Bronchial epithelial cell (primary cell): Measurements from ENCODE around the gene RBMS1. TPM values are rescaled to one million over a fixed set of nuclear protein-coding genes. Genes with fewer than 3 reads are reported as not detected.

Experiments
- DNase-seq: peaks from one replicate; pipeline ENCODE4 v3.0.0-alpha.2; 2010; ENCODE audit warnings: low read depth
- FAIRE-seq: peaks from 2 replicates; lab custom pipeline; 2011; peaks lifted over from hg19 to GRCh38; lab: Jason Lieb, UNC
- H3K27me3 ChIP-seq: 2 replicates; pipeline ENCODE4 v1.5.1; 2011; ENCODE audit warnings: low read length; ENCODE audit not compliant: control insufficient read depth, insufficient read depth
- H3K36me3 ChIP-seq: 2 replicates; pipeline ENCODE4 v1.5.1; 2011; ENCODE audit warnings: low read length; ENCODE audit not compliant: control insufficient read depth, insufficient read depth
- H3K4me3 ChIP-seq: 2 replicates; pipeline ENCODE4 v1.5.1; 2011; ENCODE audit warnings: mild to moderate bottlenecking, low read depth, low read length, control low read depth
- total RNA-seq: library from RNA; depleted of rRNA; stranded (reverse); fragments of >200 nt; gene quantifications from 2 replicates; pipeline ENCODE4 v1.2.1, GENCODE V29; 2014
- TF ChIP-seq, protein P1 (sequence below): IDR thresholded peaks from 2 replicates; pipeline ENCODE4 v1.5.1; 2011; ENCODE audit warnings: mild to moderate bottlenecking, moderate library complexity, low read length, control low read depth, inconsistent platforms; ENCODE audit not compliant: insufficient read depth, severe bottlenecking

RBMS1 gene
- total RNA-seq, 1 donor from 2014 or later: 30.0 TPM

DNA sequence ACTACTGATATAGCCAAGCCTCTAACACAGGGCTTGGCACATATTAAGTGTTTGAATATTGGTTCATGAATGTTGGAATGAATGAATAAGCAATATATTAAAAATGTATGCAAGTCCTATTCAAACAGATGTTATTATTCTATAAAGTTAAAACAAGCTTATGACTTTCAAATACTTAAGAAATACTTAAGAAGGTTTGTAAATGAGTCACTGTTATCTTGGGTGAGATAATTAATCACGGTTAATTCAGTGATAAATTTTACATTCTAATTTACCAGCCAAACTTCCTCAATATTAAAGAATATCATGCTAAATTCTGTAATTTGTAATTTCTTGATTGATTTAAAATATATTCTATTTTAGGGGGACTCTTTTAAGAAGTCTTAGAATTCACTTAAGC, 74.8 kb downstream of the RBMS1 start:
- TF ChIP-seq, protein P1, sequence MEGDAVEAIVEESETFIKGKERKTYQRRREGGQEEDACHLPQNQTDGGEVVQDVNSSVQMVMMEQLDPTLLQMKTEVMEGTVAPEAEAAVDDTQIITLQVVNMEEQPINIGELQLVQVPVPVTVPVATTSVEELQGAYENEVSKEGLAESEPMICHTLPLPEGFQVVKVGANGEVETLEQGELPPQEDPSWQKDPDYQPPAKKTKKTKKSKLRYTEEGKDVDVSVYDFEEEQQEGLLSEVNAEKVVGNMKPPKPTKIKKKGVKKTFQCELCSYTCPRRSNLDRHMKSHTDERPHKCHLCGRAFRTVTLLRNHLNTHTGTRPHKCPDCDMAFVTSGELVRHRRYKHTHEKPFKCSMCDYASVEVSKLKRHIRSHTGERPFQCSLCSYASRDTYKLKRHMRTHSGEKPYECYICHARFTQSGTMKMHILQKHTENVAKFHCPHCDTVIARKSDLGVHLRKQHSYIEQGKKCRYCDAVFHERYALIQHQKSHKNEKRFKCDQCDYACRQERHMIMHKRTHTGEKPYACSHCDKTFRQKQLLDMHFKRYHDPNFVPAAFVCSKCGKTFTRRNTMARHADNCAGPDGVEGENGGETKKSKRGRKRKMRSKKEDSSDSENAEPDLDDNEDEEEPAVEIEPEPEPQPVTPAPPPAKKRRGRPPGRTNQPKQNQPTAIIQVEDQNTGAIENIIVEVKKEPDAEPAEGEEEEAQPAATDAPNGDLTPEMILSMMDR: no peak
- Histone ChIP-seq H3K4me3 (no peak overlapping the region), H3K36me3 (no peaks in the 10 kb centered on the region), H3K27me3 (no peaks in the 10 kb centered on the region)
- peak; percentile 52 for DNase-seq
- no peak for FAIRE-seq

GRCh38 chr2:160418398-160418765, 75.2 kb downstream of the RBMS1 start:
- Histone ChIP-seq H3K36me3 (no peaks in the 10 kb centered on the region), H3K4me3 (no peak overlapping the region), H3K27me3 (no peaks in the 10 kb centered on the region)
- DNase-seq (peak; percentile 73), FAIRE-seq (no peak)
- TF ChIP-seq, protein P1: no peak

DNA sequence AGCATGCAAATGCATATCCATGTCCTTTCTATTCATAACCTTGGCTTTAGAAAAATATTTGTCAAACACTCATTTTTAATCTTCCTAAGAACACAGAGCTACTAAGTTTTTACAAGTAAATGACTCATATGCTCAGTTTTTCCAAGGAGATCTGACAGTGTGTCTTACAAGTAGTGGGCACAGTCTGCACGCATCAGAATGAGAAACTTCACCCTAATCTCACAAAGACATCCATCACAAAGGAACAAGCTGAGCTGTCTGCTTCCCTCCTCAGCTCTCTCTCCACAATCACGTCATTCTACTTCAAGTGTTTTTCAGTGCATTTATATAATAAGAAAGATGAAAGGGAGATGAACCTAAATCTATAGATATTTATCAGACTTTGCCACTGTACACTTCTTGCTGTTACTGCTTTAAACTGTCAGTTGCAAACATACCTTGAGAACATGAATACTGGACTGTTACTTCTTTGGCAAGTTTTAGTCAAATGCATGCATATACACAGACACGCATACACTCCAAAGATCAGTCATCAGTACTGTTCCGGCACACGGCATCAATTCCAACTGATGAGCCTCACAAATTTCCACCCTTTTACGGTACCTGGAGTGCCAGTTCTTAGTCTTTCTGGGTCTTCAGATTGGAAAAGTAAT, 75.7 kb downstream of the RBMS1 start:
- TF ChIP-seq, protein P1: no peak
- H3K36me3 ChIP-seq: no peaks in the 10 kb centered on the region
- FAIRE-seq (no peak), DNase-seq (peak; percentile 69)
- H3K27me3 ChIP-seq: no peaks in the 10 kb centered on the region
- H3K4me3 ChIP-seq: no peak overlapping the region

- FAIRE-seq (no peak), DNase-seq (peak; percentile 94)
- TF ChIP-seq, protein P1: no peak
- Histone ChIP-seq H3K27me3 (no peaks in the 10 kb centered on the region), H3K36me3 (no peaks in the 10 kb centered on the region), H3K4me3 (no peak overlapping the region)
Measured at GRCh38 chr2:160415991-160416390, 77.6 kb downstream of the RBMS1 start.

- Histone ChIP-seq H3K4me3 (no peak overlapping the region), H3K36me3 (no peaks in the 10 kb centered on the region), H3K27me3 (no peaks in the 10 kb centered on the region)
- peak; percentile 51 for DNase-seq
- FAIRE-seq: no peak
- TF ChIP-seq, protein P1: no peak
Measured at GRCh38 chr2:160411955-160412354, 81.7 kb downstream of the RBMS1 start.

DNA sequence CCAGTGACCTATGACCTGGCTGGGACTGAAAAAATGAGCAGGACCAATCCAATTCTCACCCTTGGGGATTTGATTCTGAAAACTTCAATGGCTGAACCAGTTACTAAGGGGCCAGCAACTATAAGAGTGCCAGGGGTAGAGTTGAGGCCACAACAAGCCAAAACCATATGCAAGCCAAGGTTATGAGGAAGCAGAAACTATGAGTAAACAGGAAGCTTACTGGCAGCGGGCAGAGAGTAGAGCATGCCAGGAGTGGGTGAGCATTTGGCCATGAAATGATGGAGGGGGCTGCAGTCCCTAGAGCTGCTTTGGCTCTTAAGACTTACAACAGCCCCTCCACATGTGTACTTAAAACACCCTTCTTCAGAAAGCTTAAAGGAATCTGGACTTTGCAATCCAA, 82.4 kb downstream of the RBMS1 start:
- peak; percentile 89 for FAIRE-seq
- peak; percentile 87 for DNase-seq
- Histone ChIP-seq H3K27me3 (no peaks in the 10 kb centered on the region), H3K4me3 (no peak overlapping the region), H3K36me3 (no peaks in the 10 kb centered on the region)
- TF ChIP-seq, protein P1: no peak
